ENCODE measurements around the gene NMB.
A peak's percentile ranks its signal among the peaks of the same experiment; 100 is the strongest.

NMB gene

DNA sequence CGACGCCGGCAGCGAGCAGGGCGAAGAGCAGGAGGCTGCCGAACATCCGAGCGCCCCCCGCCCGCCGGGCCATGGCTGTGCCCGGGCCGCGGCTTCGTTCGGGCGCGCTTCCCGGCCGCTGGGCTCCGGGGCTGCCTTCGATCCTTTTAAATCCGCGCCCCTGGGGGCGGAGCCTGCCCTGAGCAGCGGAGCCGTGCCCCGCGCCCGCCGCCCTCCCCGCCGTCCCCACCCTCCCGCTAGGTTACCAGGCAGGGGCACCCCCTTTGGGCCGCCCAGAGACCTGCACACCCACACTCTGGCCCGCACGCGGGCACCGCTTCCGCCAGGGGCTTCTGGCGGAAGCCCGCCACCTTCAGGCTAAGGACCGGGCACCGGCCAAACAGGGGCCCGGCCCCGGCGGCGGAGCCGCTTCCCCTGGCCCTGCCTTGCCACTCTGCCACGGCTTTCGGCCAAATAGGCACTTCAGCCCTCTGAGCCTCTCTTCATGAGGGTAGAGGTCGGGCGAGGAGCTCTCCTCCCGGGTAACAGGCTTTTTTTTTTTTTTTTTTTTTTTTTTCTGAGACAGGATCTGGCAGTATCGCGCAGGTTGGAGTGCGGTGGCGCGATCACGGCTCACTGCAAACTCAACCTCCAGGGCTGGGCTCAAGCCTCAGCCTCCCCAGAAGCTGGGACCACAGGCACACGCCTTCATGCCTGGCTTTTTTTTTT lies at the start of gene NMB:
Gene NMB (minus strand): TSS at position 120 of the 708 bp plus-strand sequence. CDS start 47 bp downstream, at position 73.
- TF ChIP-seq, protein P1, sequence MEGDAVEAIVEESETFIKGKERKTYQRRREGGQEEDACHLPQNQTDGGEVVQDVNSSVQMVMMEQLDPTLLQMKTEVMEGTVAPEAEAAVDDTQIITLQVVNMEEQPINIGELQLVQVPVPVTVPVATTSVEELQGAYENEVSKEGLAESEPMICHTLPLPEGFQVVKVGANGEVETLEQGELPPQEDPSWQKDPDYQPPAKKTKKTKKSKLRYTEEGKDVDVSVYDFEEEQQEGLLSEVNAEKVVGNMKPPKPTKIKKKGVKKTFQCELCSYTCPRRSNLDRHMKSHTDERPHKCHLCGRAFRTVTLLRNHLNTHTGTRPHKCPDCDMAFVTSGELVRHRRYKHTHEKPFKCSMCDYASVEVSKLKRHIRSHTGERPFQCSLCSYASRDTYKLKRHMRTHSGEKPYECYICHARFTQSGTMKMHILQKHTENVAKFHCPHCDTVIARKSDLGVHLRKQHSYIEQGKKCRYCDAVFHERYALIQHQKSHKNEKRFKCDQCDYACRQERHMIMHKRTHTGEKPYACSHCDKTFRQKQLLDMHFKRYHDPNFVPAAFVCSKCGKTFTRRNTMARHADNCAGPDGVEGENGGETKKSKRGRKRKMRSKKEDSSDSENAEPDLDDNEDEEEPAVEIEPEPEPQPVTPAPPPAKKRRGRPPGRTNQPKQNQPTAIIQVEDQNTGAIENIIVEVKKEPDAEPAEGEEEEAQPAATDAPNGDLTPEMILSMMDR (IDR thresholded peaks at IDR 0.05; ENCODE audit: low read length, missing control alignments), result peak; percentile 8
- peak within 1 kb of the TSS; percentile 52 for H3K4me3 ChIP-seq (replicated peaks; ENCODE audit: low read depth, low read length)
- peak; percentile 54 for DNase-seq (ENCODE audit: low read depth)

DNA sequence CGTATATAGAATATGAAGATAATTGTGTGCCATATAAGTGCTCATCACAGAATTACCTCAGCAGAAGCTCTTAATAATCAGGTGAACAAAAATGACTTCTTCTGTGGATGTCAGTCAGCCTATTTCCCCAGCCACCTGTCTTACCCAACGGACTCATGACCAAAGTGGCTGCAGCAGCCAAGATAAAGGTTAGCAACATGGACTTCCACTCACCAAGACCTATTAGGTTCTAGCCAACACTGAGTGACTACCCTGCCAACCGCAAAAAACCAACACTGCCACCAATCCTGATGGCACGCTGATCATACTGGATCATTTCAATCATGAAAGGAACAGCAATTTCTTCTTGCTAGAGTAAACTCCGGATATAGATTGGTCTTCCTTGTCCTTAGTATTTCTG lies 45.8 kb upstream of the NMB start:
- no peak overlapping the region for H3K4me3 ChIP-seq (replicated peaks; ENCODE audit: low read depth, low read length)
- no peak for DNase-seq (ENCODE audit: low read depth)
- TF ChIP-seq, protein P1 (IDR thresholded peaks at IDR 0.05; ENCODE audit: low read length, missing control alignments), result no peak

DNA sequence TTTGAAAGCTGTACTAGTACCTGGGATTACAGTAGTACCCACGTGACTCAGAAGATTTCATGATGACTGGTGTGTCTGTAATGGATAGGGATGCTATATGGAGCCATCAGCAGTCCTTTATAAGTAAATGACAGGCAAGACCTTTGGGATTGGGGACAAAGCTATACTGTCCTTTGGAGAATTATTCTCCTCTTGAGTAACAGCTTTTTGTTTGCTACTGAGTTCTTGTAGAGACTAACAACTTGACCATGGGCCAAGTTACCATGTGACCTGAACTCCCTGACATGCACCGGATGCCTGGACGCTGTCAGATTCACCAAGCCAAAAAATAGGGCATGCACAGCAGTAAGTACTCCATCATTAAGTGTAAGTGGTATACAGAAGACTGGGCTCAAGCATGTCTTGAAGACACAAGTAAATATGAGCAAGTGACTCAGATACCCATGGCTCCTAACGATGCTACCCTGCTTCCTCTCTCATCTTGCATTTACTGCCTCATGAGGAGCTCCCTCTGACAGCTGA lies 45.0 kb upstream of the NMB start:
- no peak overlapping the region for H3K4me3 ChIP-seq (replicated peaks; ENCODE audit: low read depth, low read length)
- DNase-seq (ENCODE audit: low read depth), result peak; percentile 88

GRCh38 chr15:84699538-84700191 lies 41.7 kb upstream of the NMB start:
- TF ChIP-seq, protein P1 (IDR thresholded peaks at IDR 0.05; ENCODE audit: low read length, missing control alignments), result no peak
- no peak overlapping the region for H3K4me3 ChIP-seq (replicated peaks; ENCODE audit: low read depth, low read length)
- no peak for DNase-seq (ENCODE audit: low read depth)

More for the DNA sequence above, 45.0 kb upstream of the NMB start:
- TF ChIP-seq, protein P1 (IDR thresholded peaks at IDR 0.05; ENCODE audit: low read length, missing control alignments), result no peak

- TF ChIP-seq, protein P1 (IDR thresholded peaks at IDR 0.05; ENCODE audit: low read length, missing control alignments), result no peak
- H3K4me3 ChIP-seq (replicated peaks; ENCODE audit: low read depth, low read length), result no peak overlapping the region
- DNase-seq (ENCODE audit: low read depth), result no peak
These were observed 39.4 kb upstream of the NMB start for GRCh38 chr15:84697236-84697990.

GRCh38 chr15:84696757-84697156 lies 38.8 kb upstream of the NMB start:
- TF ChIP-seq, protein P1 (IDR thresholded peaks at IDR 0.05; ENCODE audit: low read length, missing control alignments), result no peak
- no peak overlapping the region for H3K4me3 ChIP-seq (replicated peaks; ENCODE audit: low read depth, low read length)
- DNase-seq (ENCODE audit: low read depth), result no peak

Measured in fibroblast of pulmonary artery (primary cell).